A172 (cell line): ENCODE data around the gene SPOPL. TPM values are rescaled to one million over a fixed set of nuclear protein-coding genes. Genes with fewer than 3 reads are reported as not detected.
"Not testable (repeated sequence)": the region's sequence is repeated elsewhere in the genome, so short reads cannot be mapped to it uniquely, and the experiment has no call there.

Experiments used
- DNase-seq: peaks from one replicate; pipeline ENCODE4 v3.0.0-alpha.2; 2015; ENCODE audit warnings: low spot score
- total RNA-seq: library from RNA; depleted of rRNA; stranded (reverse); fragments of >200 nt; shearing (Covaris generic); gene quantifications from 2 replicates; pipeline ENCODE4 v1.2.3, GENCODE V29; 2014

The SPOPL gene
- total RNA-seq, 1 experiment from 2014 or later, result 30.9 TPM

DNA sequence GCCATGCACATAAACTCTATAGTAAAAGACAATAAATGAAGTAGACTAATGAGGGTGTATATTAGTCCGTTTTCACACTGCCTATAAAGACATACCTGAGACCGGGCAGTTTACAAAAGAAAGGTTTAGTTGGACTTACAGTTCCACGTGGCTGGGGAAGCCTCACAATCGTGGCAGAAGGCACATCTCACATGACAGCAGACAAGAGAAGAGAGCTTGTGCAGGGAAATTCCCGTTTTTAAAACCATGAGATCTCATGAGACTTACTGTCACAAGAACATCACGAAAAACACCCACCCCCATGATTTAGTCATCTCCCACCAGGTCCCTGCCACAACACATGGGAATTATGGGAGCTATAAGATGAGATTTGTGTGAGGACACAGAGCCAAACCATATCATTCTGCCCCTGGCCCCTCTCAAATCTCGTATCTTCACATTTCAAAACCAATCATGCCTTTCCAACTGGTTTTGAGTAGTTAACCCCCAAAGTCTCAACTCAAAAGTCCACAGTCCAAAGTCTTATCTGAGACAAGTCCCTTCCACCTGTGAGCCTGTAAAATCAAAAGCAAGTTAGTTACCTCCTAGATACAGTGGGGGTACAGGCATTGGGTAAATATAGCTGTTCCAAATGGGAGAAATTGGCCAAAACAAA is 21.6 kb downstream of the SPOPL start:
- DNase-seq, result not testable (repeated sequence)

DNA sequence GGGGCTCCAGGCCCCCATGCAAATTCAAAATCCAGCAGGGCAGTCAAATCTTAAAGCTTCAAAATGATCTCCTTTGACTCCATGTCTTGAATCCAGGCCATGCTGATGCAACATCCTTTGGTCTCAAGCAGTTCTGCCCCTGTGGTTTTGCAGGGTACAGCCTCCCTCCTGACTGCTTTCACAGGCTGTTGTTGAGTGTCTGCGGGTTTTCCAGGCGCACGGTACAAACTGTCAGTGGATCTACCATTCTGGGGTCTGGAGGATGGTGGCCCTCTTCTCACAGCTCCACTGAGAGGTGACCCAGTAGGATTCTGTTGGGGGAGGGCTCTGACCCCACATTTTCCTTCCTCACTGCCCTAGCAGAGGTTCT is 22.1 kb downstream of the SPOPL start:
- DNase-seq, result not testable (repeated sequence)

DNA sequence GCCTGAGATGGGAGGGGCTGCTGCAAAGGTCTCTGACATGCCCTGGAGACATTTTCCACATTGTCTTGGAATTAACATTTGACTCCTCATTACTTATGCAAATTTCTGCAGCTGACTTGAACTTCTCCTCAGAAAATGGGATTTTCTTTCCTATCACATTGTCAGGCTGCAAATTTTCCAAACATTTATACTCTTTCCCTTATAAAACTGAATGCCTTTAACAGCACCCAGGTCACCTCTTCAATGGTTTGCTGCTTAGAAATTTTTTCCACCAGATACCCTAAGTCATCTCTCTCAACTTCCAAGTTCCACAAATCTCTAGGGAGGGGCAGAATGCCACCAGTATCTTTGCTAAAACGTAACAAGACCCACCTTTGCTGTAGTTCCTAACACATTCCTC is 22.8 kb downstream of the SPOPL start:
- DNase-seq, result not testable (repeated sequence)

- DNase-seq, result no peak
Measured at GRCh38 chr2:138531913-138532312, 30.3 kb downstream of the SPOPL start.

GRCh38 chr2:138534791-138535190 is 33.2 kb downstream of the SPOPL start:
- no peak for DNase-seq

GRCh38 chr2:138536302-138536701 is 34.7 kb downstream of the SPOPL start:
- peak; percentile 43 for DNase-seq

DNA sequence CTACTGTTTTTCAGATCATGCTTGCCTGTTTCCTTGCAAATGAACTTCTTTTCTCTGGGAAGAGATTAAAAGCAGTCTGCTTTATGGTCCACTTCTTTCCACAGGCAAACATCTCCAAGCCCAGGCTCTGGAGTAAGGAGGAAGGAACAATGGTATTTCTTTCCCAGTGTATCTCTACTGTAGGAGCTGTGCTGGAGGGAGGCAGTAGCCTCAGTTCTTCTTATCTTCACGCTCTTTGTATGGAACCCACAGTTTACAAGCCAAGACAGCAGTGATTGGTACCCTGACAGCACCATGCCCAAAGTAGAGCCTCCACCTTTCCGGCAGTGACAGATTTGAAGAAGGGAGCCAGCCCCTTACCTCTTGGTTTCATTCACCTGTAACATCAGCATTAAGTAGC is 35.2 kb downstream of the SPOPL start:
- DNase-seq, result no peak

- no peak for DNase-seq
Measured at GRCh38 chr2:138537170-138537915, 35.8 kb downstream of the SPOPL start.

DNA sequence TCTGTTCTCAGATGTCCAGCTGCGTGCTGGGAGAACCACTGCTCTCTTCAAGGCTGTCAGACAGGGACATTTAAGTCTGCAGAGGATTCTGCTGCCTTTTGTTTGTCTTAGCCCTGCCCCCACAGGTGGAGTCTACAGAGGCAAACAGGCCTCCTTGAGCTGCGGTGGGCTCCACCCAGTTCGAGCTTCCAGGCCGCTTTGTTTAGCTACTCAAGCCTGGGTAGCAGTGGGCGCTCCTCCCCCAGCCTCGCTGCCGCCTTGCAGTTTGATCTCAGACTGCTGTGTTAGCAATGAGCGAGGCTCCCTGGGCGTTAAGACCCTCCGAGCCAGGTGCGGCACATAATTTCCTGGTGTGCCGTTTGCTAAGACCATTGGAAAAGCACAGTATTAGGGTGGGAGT is 42.6 kb downstream of the SPOPL start:
- DNase-seq, result not testable (repeated sequence)

- no peak for DNase-seq
Measured at GRCh38 chr2:138548796-138549195, 47.2 kb downstream of the SPOPL start.

DNA sequence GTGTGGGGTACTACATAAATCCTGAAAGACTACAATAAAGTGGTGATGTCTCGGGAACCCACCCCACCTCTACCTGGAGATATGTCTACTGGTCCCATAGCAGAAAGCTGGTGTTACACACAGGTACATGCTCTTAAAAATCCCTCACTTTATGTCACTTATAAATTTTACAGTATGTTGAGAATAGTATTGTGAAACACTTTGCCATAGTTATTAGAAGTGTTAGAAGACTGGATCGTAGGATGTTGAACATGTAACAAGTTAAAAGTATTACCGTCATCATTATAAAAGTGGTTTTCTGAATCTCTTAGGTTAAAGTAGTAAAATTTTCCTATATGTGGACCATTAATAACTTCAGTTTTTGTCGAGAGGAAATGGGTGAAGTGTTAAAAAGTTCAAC is 48.6 kb downstream of the SPOPL start:
- no peak for DNase-seq

DNA sequence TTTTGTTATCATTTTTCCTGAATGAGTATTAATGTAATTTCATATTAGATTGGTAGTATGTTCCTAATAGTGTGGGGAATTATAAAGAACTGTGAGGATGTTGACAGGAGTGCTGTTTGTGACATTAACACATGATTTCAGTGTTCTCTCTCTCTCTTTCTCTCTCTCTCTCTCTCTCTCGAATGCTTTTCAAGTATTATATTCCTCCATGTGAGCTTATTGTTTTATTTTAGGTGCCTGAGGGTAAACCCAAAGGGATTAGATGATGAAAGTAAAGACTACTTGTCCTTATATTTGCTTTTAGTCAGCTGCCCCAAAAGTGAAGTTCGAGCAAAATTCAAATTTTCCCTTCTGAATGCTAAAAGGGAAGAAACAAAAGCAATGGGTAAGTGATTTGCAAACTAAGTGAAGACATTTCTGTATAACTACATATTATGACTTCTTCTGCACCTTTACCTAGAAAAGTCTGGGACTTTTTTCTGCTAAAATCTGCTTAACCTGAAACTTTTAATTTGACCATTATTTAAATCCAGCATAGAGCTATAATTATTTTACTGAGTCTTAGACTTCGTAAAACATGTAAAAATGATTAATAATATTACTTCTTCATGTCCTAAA is 49.2 kb downstream of the SPOPL start:
- DNase-seq, result no peak

GRCh38 chr2:138554123-138554522 is 52.6 kb downstream of the SPOPL start:
- no peak for DNase-seq

GRCh38 chr2:138559641-138560040 is 58.1 kb downstream of the SPOPL start:
- DNase-seq, result no peak

- DNase-seq, result no peak
Measured at GRCh38 chr2:138564586-138565229, 63.1 kb downstream of the SPOPL start.

DNA sequence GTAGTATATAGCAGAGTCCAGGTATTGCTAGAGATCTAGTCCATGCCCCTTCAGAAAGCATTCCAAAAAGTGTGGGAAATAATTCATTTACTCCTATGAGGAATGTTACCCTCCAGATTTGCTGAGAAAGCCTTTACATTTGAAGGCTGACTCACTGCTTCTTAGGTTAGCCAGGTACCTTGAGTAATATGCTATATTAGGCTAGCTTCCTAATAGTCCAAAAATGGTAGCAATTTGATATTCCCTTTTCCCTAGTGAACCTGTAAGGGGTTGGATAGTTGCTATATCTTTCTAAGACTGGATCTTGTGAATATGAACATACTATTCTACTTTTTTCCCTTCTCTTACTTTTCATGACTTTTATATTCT is 63.6 kb downstream of the SPOPL start:
- DNase-seq, result no peak

DNA sequence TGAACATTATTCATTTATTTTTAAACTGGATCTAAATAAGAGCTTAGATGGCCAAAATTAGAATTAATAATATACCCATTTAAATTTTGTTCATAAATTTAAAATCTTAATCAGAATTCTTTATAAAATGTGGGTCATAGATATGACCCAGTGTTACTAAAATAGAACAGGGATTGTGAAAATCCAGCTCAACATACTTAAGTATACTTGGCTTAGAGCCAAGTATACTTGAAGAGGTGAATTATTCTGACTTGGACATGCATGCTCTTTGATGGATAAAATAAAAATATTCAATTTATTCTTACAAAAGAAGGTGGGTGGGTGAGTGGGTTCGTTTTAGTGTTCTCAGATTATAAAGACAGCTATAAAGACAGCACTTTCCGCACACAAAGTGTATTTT is 70.7 kb downstream of the SPOPL start:
- no peak for DNase-seq

GRCh38 chr2:138577066-138577465 is 75.5 kb downstream of the SPOPL start:
- DNase-seq, result no peak

GRCh38 chr2:138579556-138579955 is 78.0 kb downstream of the SPOPL start:
- no peak for DNase-seq

GRCh38 chr2:138581909-138582308 is 80.3 kb downstream of the SPOPL start:
- DNase-seq, result no peak

DNA sequence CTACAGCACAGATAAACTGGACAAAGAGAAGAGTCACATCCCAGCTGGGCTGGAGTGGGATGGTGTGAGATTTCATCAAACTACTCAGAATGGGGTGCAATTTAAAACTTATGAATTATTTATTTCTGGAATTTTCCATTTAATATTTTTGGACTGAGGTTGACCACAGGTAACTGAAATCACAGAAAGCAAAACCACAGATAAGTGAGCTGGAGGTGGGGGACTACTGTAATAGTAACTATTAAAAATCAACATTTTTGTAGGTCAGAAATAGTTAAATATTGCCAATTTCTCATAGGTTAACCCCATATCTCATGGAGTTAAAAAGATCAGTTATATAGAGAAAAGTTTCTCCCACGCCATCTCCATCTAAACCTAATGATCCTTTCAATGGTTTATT is 88.1 kb downstream of the SPOPL start:
- DNase-seq, result no peak

DNA sequence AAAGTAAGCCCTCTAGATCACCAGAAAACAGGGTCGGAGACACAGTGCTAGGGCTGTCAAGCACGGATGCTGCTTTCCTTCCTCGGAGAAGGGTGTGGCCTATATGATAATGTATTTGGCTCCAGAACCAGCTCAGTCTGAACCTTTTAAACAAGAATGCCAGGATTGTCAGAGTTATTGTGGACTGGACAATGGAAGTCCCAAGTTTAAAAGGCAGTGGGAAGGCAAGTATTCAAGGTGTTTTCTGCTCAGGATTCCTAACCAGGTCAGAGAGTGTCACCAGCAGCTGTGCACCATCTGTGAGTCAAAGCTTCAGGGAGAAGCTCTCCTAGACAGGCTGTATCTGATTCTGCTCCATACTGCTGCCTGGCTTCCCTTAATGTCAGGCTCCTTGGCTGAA is 94.8 kb downstream of the SPOPL start:
- no peak for DNase-seq
